NCI-H526 treated with DMSO at 0.1 percent for 48 hours (cell line): ENCODE measurements around the gene METTL24.

Source experiments
- DNase-seq: peaks from one replicate; lab custom pipeline; 2025; lab: John Stamatoyannopoulos, UW

Gene METTL24

DNA sequence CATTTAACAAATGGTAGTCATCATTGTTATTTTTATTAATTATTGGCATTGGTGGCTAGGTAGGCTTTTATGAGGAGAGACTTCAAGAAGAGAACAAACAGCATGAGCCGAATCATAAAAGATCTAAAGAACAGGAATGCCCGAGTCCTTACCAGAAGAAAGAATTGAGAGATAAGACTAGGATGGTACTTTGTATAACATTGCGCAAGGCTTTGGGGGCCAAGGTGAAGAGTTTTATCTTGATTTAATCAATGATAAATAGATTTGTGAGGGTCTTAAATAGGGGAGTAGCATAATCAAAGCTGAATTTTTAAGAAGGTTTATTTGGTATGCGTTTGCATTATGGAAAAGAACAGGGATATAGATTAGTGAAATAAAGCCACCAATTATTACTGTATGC lies 162.5 kb downstream of the METTL24 start:
- DNase-seq = no peak
